Activated naive CD4-positive, alpha-beta T cell treated with anti-CD3 and anti-CD28 coated beads, Interleukin-2, amount 10 ng/mL, durations not matched to agents 7 days and 5 days (primary cell): ENCODE measurements around the gene SLC30A10.
"Not testable (repeated sequence)": the region's sequence is repeated elsewhere in the genome, so short reads cannot be mapped to it uniquely, and the experiment has no call there.

ENCODE experiments used
- CTCF ChIA-PET: fragments of 350-600 bp; sonication (Branson Sonifier 250); formaldehyde crosslinking; loops from one replicate; lab custom pipeline; 2021; ENCODE audit warnings: antibody characterized with exemption; lab: Charles Lee
- DNase-seq: peaks from one replicate; pipeline ENCODE4 v3.0.0-alpha.2; 2020
- H3K27ac Mint-ChIP-seq: one replicate; pipeline ENCODE4 v1.8.0; 2021; ENCODE audit warnings: mild to moderate bottlenecking, moderate library complexity, mixed read lengths
- H3K27me3 Mint-ChIP-seq: one replicate; pipeline ENCODE4 v1.8.0; 2021; ENCODE audit warnings: mild to moderate bottlenecking, mixed read lengths
- H3K36me3 Mint-ChIP-seq: one replicate; pipeline ENCODE4 v1.8.0; 2021; ENCODE audit warnings: mixed read lengths
- H3K4me1 Mint-ChIP-seq: one replicate; pipeline ENCODE4 v1.8.0; 2021; ENCODE audit warnings: mixed read lengths
- H3K4me3 Mint-ChIP-seq: one replicate; pipeline ENCODE4 v1.8.0; 2021; ENCODE audit warnings: mild to moderate bottlenecking, moderate library complexity, mixed read lengths
- H3K9me3 Mint-ChIP-seq: one replicate; pipeline ENCODE4 v1.8.0; 2021; ENCODE audit warnings: mixed read lengths

The SLC30A10 gene

GRCh38 chr1:219945795-219946194 lies 17.4 kb upstream of the SLC30A10 start:
- peaks cover 7% of the 10 kb centered on the region for H3K27me3 Mint-ChIP-seq
- DNase-seq: no peak

GRCh38 chr1:219941179-219942118 lies 13.1 kb upstream of the SLC30A10 start:
- Mint-ChIP-seq H3K9me3 (no peaks in the 10 kb centered on the region), H3K4me1 (no peaks in the 10 kb centered on the region), H3K27ac (no peak overlapping the region), H3K36me3 (no peaks in the 10 kb centered on the region), H3K4me3 (no peak overlapping the region), H3K27me3 (peaks cover 7% of the 10 kb centered on the region)
- CTCF ChIA-PET: no interaction called here
- no peak for DNase-seq

More at GRCh38 chr1:219945795-219946194, 17.4 kb upstream of the SLC30A10 start:
- CTCF ChIA-PET: no interaction called here
- Mint-ChIP-seq H3K27ac (no peak overlapping the region), H3K9me3 (no peaks in the 10 kb centered on the region), H3K4me3 (no peak overlapping the region), H3K4me1 (no peaks in the 10 kb centered on the region), H3K36me3 (no peaks in the 10 kb centered on the region)

- no peaks in the 10 kb centered on the region for H3K4me1 Mint-ChIP-seq
- no peaks in the 10 kb centered on the region for H3K9me3 Mint-ChIP-seq
- CTCF ChIA-PET: no interaction called here
- H3K4me3 Mint-ChIP-seq: no peak overlapping the region
- no peak overlapping the region for H3K27ac Mint-ChIP-seq
- H3K36me3 Mint-ChIP-seq: no peaks in the 10 kb centered on the region
- H3K27me3 Mint-ChIP-seq: peaks cover 7% of the 10 kb centered on the region
- DNase-seq: no peak
Measured at GRCh38 chr1:219940707-219941106, 12.3 kb upstream of the SLC30A10 start.

- Mint-ChIP-seq H3K4me1 (no peaks in the 10 kb centered on the region), H3K36me3 (no peaks in the 10 kb centered on the region), H3K27me3 (peaks cover 10% of the 10 kb centered on the region), H3K9me3 (no peaks in the 10 kb centered on the region), H3K4me3 (no peak overlapping the region), H3K27ac (no peak overlapping the region)
- no peak for DNase-seq
- CTCF ChIA-PET: no interaction called here
Measured at GRCh38 chr1:219938706-219939105, 10.3 kb upstream of the SLC30A10 start.

- DNase-seq, H3K4me1 Mint-ChIP-seq, H3K27ac Mint-ChIP-seq, CTCF ChIA-PET, H3K4me3 Mint-ChIP-seq, H3K9me3 Mint-ChIP-seq, H3K36me3 Mint-ChIP-seq: not testable (repeated sequence)
- H3K27me3 Mint-ChIP-seq: peaks cover 28% of the 10 kb centered on the region
Measured at GRCh38 chr1:219933763-219934162, 5.4 kb upstream of the SLC30A10 start.

- no peaks in the 10 kb centered on the region for H3K9me3 Mint-ChIP-seq
- no peak for DNase-seq
- no peak overlapping the region for H3K4me3 Mint-ChIP-seq
- CTCF ChIA-PET: no interaction called here
- H3K27me3 Mint-ChIP-seq: peaks cover 51% of the 10 kb centered on the region
- no peak overlapping the region for H3K27ac Mint-ChIP-seq
- H3K4me1 Mint-ChIP-seq: peaks cover 10% of the 10 kb centered on the region
- H3K36me3 Mint-ChIP-seq: no peaks in the 10 kb centered on the region
Measured at GRCh38 chr1:219931033-219931432, 2.7 kb upstream of the SLC30A10 start.

GRCh38 chr1:219928791-219929118 lies 398 bp upstream of the SLC30A10 start:
- DNase-seq: no peak
- Mint-ChIP-seq H3K4me1 (peaks cover 10% of the 10 kb centered on the region), H3K27ac (no peak overlapping the region), H3K4me3 (peak overlapping the region; percentile 14), H3K36me3 (no peaks in the 10 kb centered on the region), H3K9me3 (no peaks in the 10 kb centered on the region), H3K27me3 (peaks cover 48% of the 10 kb centered on the region)
- CTCF ChIA-PET: no interaction called here

- peak overlapping the region; percentile 51 for H3K4me3 Mint-ChIP-seq
Measured at GRCh38 chr1:219927298-219927955, 930 bp downstream of the SLC30A10 start.

GRCh38 chr1:219926363-219926998 lies 1.9 kb downstream of the SLC30A10 start:
- Mint-ChIP-seq H3K27me3 (peaks cover 45% of the 10 kb centered on the region), H3K9me3 (no peaks in the 10 kb centered on the region), H3K4me1 (peaks cover 10% of the 10 kb centered on the region), H3K4me3 (no peak overlapping the region), H3K27ac (no peak overlapping the region), H3K36me3 (no peaks in the 10 kb centered on the region)
- CTCF ChIA-PET: no interaction called here
- DNase-seq: no peak

More at GRCh38 chr1:219927298-219927955, 930 bp downstream of the SLC30A10 start:
- no peaks in the 10 kb centered on the region for H3K9me3 Mint-ChIP-seq
- DNase-seq: no peak
- H3K27ac Mint-ChIP-seq: no peak overlapping the region
- peaks cover 48% of the 10 kb centered on the region for H3K27me3 Mint-ChIP-seq
- CTCF ChIA-PET: no interaction called here
- H3K4me1 Mint-ChIP-seq: peaks cover 10% of the 10 kb centered on the region
- no peaks in the 10 kb centered on the region for H3K36me3 Mint-ChIP-seq

GRCh38 chr1:219924342-219924741 lies 4.0 kb downstream of the SLC30A10 start:
- Mint-ChIP-seq H3K27ac (no peak overlapping the region), H3K36me3 (no peaks in the 10 kb centered on the region), H3K4me3 (no peak overlapping the region), H3K4me1 (peaks cover 10% of the 10 kb centered on the region), H3K9me3 (no peaks in the 10 kb centered on the region), H3K27me3 (peaks cover 32% of the 10 kb centered on the region)
- DNase-seq: no peak
- CTCF ChIA-PET: interaction anchor here (1.2 kb wide), 1 partner anchor 12 kb away, joined by 3 read pairs; no protein-coding TSS in a partner anchor

GRCh38 chr1:219917851-219918466 lies 10.4 kb downstream of the SLC30A10 start:
- Mint-ChIP-seq H3K36me3 (no peaks in the 10 kb centered on the region), H3K4me3 (no peak overlapping the region), H3K27ac (no peak overlapping the region), H3K27me3 (peaks cover 3% of the 10 kb centered on the region), H3K4me1 (no peaks in the 10 kb centered on the region), H3K9me3 (no peaks in the 10 kb centered on the region)
- no peak for DNase-seq
- CTCF ChIA-PET: no interaction called here

GRCh38 chr1:219917281-219917680 lies 11.1 kb downstream of the SLC30A10 start:
- no peaks in the 10 kb centered on the region for H3K36me3 Mint-ChIP-seq
- no peak overlapping the region for H3K4me3 Mint-ChIP-seq
- CTCF ChIA-PET: no interaction called here
- DNase-seq: no peak
- H3K4me1 Mint-ChIP-seq: no peaks in the 10 kb centered on the region
- no peak overlapping the region for H3K27ac Mint-ChIP-seq
- H3K9me3 Mint-ChIP-seq: no peaks in the 10 kb centered on the region
- H3K27me3 Mint-ChIP-seq: peaks cover 2% of the 10 kb centered on the region

- Mint-ChIP-seq H3K36me3 (no peaks in the 10 kb centered on the region), H3K9me3 (no peaks in the 10 kb centered on the region), H3K4me3 (no peak overlapping the region), H3K27ac (no peak overlapping the region), H3K27me3 (no peaks in the 10 kb centered on the region), H3K4me1 (no peaks in the 10 kb centered on the region)
- DNase-seq: no peak
- CTCF ChIA-PET: no interaction called here
Measured at GRCh38 chr1:219916257-219916656, 12.1 kb downstream of the SLC30A10 start.
